Measurements from ENCODE around the gene IFT57. TPM values are rescaled to one million over a fixed set of nuclear protein-coding genes. Genes with fewer than 3 reads are reported as not detected.

Gene IFT57
- total RNA-seq, 1 experiment from 2014 or later = 17.6 TPM

DNA sequence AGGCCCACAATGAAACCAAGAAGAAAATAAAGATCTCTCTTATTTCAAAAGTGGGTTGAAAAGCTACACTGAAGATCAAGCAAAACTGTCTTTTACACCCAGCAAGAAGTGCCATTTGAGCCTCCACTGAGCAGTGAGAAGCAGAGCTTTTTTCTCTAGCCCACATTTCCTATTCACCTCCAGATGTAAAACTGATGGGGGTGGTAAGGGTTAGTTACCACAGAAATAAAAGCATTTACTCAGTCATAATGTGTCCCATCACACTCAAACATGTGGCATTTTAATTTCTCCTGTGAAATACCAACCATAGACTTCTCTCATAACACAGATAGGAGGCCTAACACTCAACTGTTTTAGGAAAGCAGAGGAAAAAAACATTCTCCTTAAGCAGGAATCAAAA is 21.0 kb downstream of the IFT57 start:
- no peak overlapping the region for H3K4me3 ChIP-seq (ENCODE audit: low read depth, low read length)
- DNase-seq = no peak
- no peaks in the 10 kb centered on the region for H3K27me3 ChIP-seq (replicated peaks; ENCODE audit: control insufficient read depth, insufficient read depth, low read length)
- no peaks in the 10 kb centered on the region for H3K27me3 Mint-ChIP-seq (ENCODE audit: insufficient read depth, unreplicated experiment)
- TF ChIP-seq, protein P1, sequence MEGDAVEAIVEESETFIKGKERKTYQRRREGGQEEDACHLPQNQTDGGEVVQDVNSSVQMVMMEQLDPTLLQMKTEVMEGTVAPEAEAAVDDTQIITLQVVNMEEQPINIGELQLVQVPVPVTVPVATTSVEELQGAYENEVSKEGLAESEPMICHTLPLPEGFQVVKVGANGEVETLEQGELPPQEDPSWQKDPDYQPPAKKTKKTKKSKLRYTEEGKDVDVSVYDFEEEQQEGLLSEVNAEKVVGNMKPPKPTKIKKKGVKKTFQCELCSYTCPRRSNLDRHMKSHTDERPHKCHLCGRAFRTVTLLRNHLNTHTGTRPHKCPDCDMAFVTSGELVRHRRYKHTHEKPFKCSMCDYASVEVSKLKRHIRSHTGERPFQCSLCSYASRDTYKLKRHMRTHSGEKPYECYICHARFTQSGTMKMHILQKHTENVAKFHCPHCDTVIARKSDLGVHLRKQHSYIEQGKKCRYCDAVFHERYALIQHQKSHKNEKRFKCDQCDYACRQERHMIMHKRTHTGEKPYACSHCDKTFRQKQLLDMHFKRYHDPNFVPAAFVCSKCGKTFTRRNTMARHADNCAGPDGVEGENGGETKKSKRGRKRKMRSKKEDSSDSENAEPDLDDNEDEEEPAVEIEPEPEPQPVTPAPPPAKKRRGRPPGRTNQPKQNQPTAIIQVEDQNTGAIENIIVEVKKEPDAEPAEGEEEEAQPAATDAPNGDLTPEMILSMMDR (IDR thresholded peaks at IDR 0.05; ENCODE audit: insufficient read depth in 1 of 2, low read depth in 1 of 2, low read length in 1 of 2, severe bottlenecking in 1 of 2, unreplicated experiment in 1 of 2) = no peak
- no peaks in the 10 kb centered on the region for H3K36me3 ChIP-seq (ENCODE audit: control insufficient read depth, insufficient read depth, low read length)
- H3K4me1 Mint-ChIP-seq (ENCODE audit: low read depth, unreplicated experiment) = no peaks in the 10 kb centered on the region
- BruUV-seq (replicated peaks) = no TSS peak
- intact Hi-C loops (cut with micrococcal nuclease; ENCODE audit: unreplicated experiment) = no loop called here
- H3K27ac Mint-ChIP-seq (ENCODE audit: unreplicated experiment) = no peak overlapping the region
- H3K9me3 ChIP-seq = no peaks in the 10 kb centered on the region
- H3K4me3 Mint-ChIP-seq (ENCODE audit: unreplicated experiment) = no peak overlapping the region
- ChIA-PET POLR2A (no interaction called here), CTCF (no interaction called here)
- no peaks in the 10 kb centered on the region for H3K4me1 ChIP-seq
- H3K36me3 Mint-ChIP-seq (ENCODE audit: insufficient read depth, unreplicated experiment) = no peaks in the 10 kb centered on the region
- no peaks in the 10 kb centered on the region for H3K9me3 Mint-ChIP-seq (ENCODE audit: unreplicated experiment)

DNA sequence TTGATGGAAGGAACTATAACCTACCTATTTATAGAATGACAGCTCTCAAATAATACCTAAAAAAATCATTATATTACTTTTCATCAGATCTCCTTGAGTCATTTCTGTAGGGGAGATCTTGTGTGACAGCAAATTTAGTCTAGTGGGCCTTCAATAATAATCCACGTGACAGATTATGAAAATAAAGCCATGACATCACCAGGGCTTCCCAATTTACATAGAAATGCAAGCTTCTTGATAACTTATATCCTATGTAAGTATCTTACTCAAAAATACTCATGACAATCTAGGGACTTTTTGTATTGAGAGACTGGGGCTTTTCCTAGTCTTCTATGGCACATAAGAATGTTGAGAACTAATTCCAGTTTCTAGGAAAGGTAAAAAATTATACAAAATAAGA is 21.6 kb downstream of the IFT57 start:
- Histone ChIP-seq H3K9me3 (no peaks in the 10 kb centered on the region), H3K27me3 (replicated peaks; ENCODE audit: control insufficient read depth, insufficient read depth, low read length) (no peaks in the 10 kb centered on the region), H3K4me3 (ENCODE audit: low read depth, low read length) (no peak overlapping the region), H3K36me3 (ENCODE audit: control insufficient read depth, insufficient read depth, low read length) (no peaks in the 10 kb centered on the region), H3K4me1 (no peaks in the 10 kb centered on the region)
- POLR2A ChIA-PET = no interaction called here
- Mint-ChIP-seq H3K4me1 (ENCODE audit: low read depth, unreplicated experiment) (no peaks in the 10 kb centered on the region), H3K9me3 (ENCODE audit: unreplicated experiment) (no peaks in the 10 kb centered on the region), H3K4me3 (ENCODE audit: unreplicated experiment) (no peak overlapping the region), H3K27ac (ENCODE audit: unreplicated experiment) (no peak overlapping the region), H3K36me3 (ENCODE audit: insufficient read depth, unreplicated experiment) (no peaks in the 10 kb centered on the region), H3K27me3 (ENCODE audit: insufficient read depth, unreplicated experiment) (no peaks in the 10 kb centered on the region)
- TF ChIP-seq, protein P1 (IDR thresholded peaks at IDR 0.05; ENCODE audit: insufficient read depth in 1 of 2, low read depth in 1 of 2, low read length in 1 of 2, severe bottlenecking in 1 of 2, unreplicated experiment in 1 of 2) = no peak
- no TSS peak for BruUV-seq (replicated peaks)
- intact Hi-C loops (cut with micrococcal nuclease; ENCODE audit: unreplicated experiment) = no loop called here
- DNase-seq = no peak
- CTCF ChIA-PET = no interaction called here

DNA sequence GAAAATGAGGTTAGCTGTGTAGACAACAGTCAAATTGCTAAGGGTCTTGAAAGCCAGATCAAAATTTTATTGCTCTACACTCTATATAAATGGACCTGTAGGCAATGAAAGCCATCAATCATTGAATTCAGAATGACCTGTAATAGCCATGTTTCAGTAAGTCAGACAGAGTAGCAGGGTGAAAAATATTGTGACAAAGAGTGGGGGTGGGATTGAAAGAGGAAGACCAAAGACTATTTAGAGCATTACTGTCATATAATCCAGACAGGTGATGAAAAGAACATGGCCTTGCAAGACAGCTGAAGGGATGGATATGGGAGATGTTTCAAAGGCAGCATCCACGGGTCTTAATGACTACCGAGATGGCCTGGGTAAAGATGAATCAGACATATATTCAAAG is 22.2 kb downstream of the IFT57 start:
- H3K27ac Mint-ChIP-seq (ENCODE audit: unreplicated experiment) = no peak overlapping the region
- H3K27me3 Mint-ChIP-seq (ENCODE audit: insufficient read depth, unreplicated experiment) = no peaks in the 10 kb centered on the region
- no peaks in the 10 kb centered on the region for H3K4me1 Mint-ChIP-seq (ENCODE audit: low read depth, unreplicated experiment)
- BruUV-seq (replicated peaks) = no TSS peak
- intact Hi-C loops (cut with micrococcal nuclease; ENCODE audit: unreplicated experiment) = no loop called here
- ChIA-PET CTCF (no interaction called here), POLR2A (no interaction called here)
- H3K36me3 ChIP-seq (ENCODE audit: control insufficient read depth, insufficient read depth, low read length) = no peaks in the 10 kb centered on the region
- no peaks in the 10 kb centered on the region for H3K9me3 Mint-ChIP-seq (ENCODE audit: unreplicated experiment)
- no peak for DNase-seq
- no peaks in the 10 kb centered on the region for H3K4me1 ChIP-seq
- TF ChIP-seq, protein P1 (IDR thresholded peaks at IDR 0.05; ENCODE audit: insufficient read depth in 1 of 2, low read depth in 1 of 2, low read length in 1 of 2, severe bottlenecking in 1 of 2, unreplicated experiment in 1 of 2) = no peak
- H3K4me3 Mint-ChIP-seq (ENCODE audit: unreplicated experiment) = no peak overlapping the region
- H3K9me3 ChIP-seq = no peaks in the 10 kb centered on the region
- no peaks in the 10 kb centered on the region for H3K27me3 ChIP-seq (replicated peaks; ENCODE audit: control insufficient read depth, insufficient read depth, low read length)
- H3K4me3 ChIP-seq (ENCODE audit: low read depth, low read length) = no peak overlapping the region
- no peaks in the 10 kb centered on the region for H3K36me3 Mint-ChIP-seq (ENCODE audit: insufficient read depth, unreplicated experiment)
